Fibroblast of lung (primary cell): ENCODE results near the gene CFAP410. TPM values are rescaled to one million over a fixed set of nuclear protein-coding genes. Genes with fewer than 3 reads are reported as not detected.

Source experiments
- DNase-seq, 2 donors: peaks; one replicate each; pipeline versions ENCODE4 v3.0.0 to v3.0.0-alpha.2; 2010; ENCODE audit warnings: low read depth in 2 of 2
- H2AFZ ChIP-seq: 2 replicates; pipeline ENCODE4 v1.5.1; 2012; ENCODE audit warnings: low read length, control low read depth, inconsistent platforms
- H3K27ac ChIP-seq: 2 replicates; pipeline ENCODE4 v1.5.1; 2011; ENCODE audit warnings: low read length, control low read depth; ENCODE audit not compliant: insufficient read depth
- H3K27me3 ChIP-seq: 2 replicates; pipeline ENCODE4 v1.5.1; 2011; ENCODE audit warnings: mild to moderate bottlenecking, low read length; ENCODE audit not compliant: control insufficient read depth, insufficient read depth
- H3K36me3 ChIP-seq: 2 replicates; pipeline ENCODE4 v1.5.1; 2011; ENCODE audit warnings: low read length; ENCODE audit not compliant: control insufficient read depth, insufficient read depth
- H3K4me1 ChIP-seq: 2 replicates; pipeline ENCODE4 v1.5.1; 2011; ENCODE audit warnings: low read length; ENCODE audit not compliant: control insufficient read depth, insufficient read depth; ENCODE audit errors: extremely low read depth
- H3K4me2 ChIP-seq: 2 replicates; pipeline ENCODE4 v1.5.1; 2011; ENCODE audit warnings: low read length, control low read depth; ENCODE audit not compliant: insufficient read depth; ENCODE audit errors: extremely low read depth
- H3K4me3 ChIP-seq, 4 experiments: fragments of 200-600 bp in 1 of 4; sonication (generic) in 1 of 4; replicated peaks in 1 of 4; 2 replicates each; pipeline ENCODE4 v1.5.1; 2011 to 2016; ENCODE audit warnings: low read length in 4 of 4, low read depth in 3 of 4, mild to moderate bottlenecking in 3 of 4, control low read depth in 2 of 4, inconsistent platforms in 1 of 4, mixed read lengths in 1 of 4; ENCODE audit not compliant: insufficient read depth in 1 of 4; ENCODE audit errors: control extremely low read depth in 1 of 4
- H3K79me2 ChIP-seq: 2 replicates; pipeline ENCODE4 v1.5.1; 2012; ENCODE audit warnings: mild to moderate bottlenecking, low read length, inconsistent platforms; ENCODE audit not compliant: control insufficient read depth, insufficient read depth
- H3K9ac ChIP-seq: 2 replicates; pipeline ENCODE4 v1.5.1; 2011; ENCODE audit warnings: mild to moderate bottlenecking, low read length, control low read depth; ENCODE audit not compliant: insufficient read depth
- H3K9me3 ChIP-seq: 2 replicates; pipeline ENCODE4 v1.5.1; 2012; ENCODE audit warnings: low read depth, low read length; ENCODE audit not compliant: control insufficient read depth, insufficient read depth
- H4K20me1 ChIP-seq: 2 replicates; pipeline ENCODE4 v1.5.1; 2011; ENCODE audit warnings: low read length; ENCODE audit not compliant: control insufficient read depth, insufficient read depth; ENCODE audit errors: extremely low read depth
- CTCF ChIP-seq, 2 donors: IDR thresholded peaks in 1 of 2; conservative IDR thresholded peaks in 1 of 2; 1 replicate in 1 of 2; 2 replicates in 1 of 2; pipeline ENCODE4 v1.5.1; 2011 to 2012; ENCODE audit warnings: low read length in 2 of 2, control low read depth in 1 of 2, inconsistent platforms in 1 of 2, low read depth in 1 of 2, mild to moderate bottlenecking in 1 of 2
- EZH2 ChIP-seq: IDR thresholded peaks from 2 replicates; pipeline ENCODE4 v1.5.1; 2012; ENCODE audit warnings: low read length, control low read depth, mild to moderate bottlenecking; ENCODE audit errors: missing control alignments
- polyA plus RNA-seq, 2 donors: library from polyadenylated mRNA; depleted of rRNA in 1 of 2; stranded (reverse) in 1 of 2; unstranded in 1 of 2; fragments of >200 nt; gene quantifications; 2 replicates each; pipeline ENCODE4 v1.2.1, GENCODE V29; 2011 to 2012; ENCODE audit warnings: missing spikeins in 1 of 2
- total RNA-seq: library from RNA; depleted of rRNA; stranded (reverse); fragments of >200 nt; gene quantifications from 2 replicates; pipeline ENCODE4 v1.2.1, GENCODE V29; 2014

CFAP410 gene
- total and polyA plus RNA-seq, 2 donors (not counting 1 experiment from before 2014, with no cell fraction given), result 4.9 to 7.1 TPM

DNA sequence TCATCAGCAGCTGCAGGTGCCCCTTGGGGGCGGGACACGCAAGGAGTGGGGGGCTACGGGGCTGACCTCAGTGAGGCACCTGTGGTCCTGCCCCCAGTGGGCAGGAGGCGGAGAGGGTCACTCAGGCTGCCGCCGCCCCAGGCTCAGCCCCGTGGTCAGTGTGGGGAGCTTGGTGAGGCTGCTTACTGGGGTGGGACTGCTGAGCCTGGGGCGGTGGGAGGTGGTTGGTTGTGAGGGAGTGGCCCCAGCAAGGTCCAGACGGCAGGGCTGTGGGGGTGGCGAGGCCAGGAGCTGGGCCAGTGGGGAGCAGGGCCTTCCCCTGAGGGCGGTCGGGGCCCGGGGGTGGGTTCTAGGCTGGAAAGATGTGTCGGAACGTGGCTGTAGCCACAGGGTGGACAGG is 25.1 kb downstream of the CFAP410 start:
- Histone ChIP-seq H4K20me1 (no peaks in the 10 kb centered on the region), H3K9ac (no peak overlapping the region), H3K9me3 (no peaks in the 10 kb centered on the region), H3K4me2 (no peak overlapping the region), H3K4me3 (no peak overlapping the region), H3K27ac (no peak overlapping the region), H3K79me2 (no peaks in the 10 kb centered on the region), H3K4me1 (no peaks in the 10 kb centered on the region), H2AFZ (no peak overlapping the region), H3K36me3 (peaks cover 21% of the 10 kb centered on the region), H3K27me3 (no peaks in the 10 kb centered on the region)
- TF ChIP-seq EZH2 (no peak), CTCF (conservative IDR thresholded peaks at IDR 0.05 in 1 of 2, IDR thresholded peaks at IDR 0.05 in 1 of 2; ENCODE audit: low read depth in 1 of 2, low read length in 2 of 2) (no peak)
- DNase-seq, result no peak

DNA sequence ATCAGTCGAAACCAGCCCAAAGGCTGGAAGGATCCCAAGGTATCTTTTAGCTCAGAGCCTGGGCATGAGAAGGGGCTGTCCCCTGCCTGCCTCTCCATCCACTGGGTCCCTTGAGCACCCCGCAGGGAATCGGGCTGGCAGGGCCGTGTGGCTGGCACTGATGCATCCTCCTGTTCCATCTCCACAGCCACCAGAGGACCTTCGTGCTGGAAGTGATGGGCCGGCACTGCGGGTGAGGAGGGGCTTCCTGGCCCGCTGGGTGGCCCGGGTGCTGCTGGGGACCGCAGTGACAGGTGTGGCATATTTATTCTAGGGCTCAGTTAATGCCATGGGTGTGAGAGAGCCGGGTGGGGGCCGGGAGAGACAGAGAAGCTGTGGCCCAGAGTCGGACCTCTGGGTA is 25.7 kb downstream of the CFAP410 start:
- Histone ChIP-seq H3K4me1 (no peaks in the 10 kb centered on the region), H3K27me3 (no peaks in the 10 kb centered on the region), H4K20me1 (no peaks in the 10 kb centered on the region), H3K4me3 (no peak overlapping the region), H3K4me2 (no peak overlapping the region), H3K36me3 (peaks cover 21% of the 10 kb centered on the region), H2AFZ (no peak overlapping the region), H3K9me3 (no peaks in the 10 kb centered on the region), H3K9ac (no peak overlapping the region), H3K79me2 (no peaks in the 10 kb centered on the region), H3K27ac (no peak overlapping the region)
- DNase-seq, result no peak
- TF ChIP-seq CTCF (conservative IDR thresholded peaks at IDR 0.05 in 1 of 2, IDR thresholded peaks at IDR 0.05 in 1 of 2; ENCODE audit: low read depth in 1 of 2, low read length in 2 of 2) (no peak), EZH2 (no peak)

DNA sequence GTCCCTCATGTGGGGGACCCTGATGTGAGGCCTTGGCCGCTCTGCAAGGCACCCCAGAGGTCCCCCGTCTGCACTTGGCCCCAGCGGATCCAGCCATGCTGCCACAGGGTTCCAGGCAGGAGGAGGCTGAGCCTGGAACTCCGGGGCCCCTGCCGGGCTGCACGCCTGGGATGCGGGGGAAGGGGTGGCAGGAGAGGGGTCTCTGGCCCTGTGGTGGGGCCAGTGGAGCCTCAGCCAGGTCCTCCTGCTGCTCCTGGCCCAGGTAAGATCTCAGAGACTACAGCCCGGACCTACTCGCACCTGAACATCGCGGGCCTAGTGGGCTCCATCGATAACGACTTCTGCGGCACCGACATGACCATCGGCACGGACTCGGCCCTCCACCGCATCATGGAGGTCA is 26.5 kb downstream of the CFAP410 start:
- Histone ChIP-seq H3K4me3 (no peak overlapping the region), H3K4me1 (no peaks in the 10 kb centered on the region), H3K79me2 (no peaks in the 10 kb centered on the region), H3K9me3 (no peaks in the 10 kb centered on the region), H3K4me2 (no peak overlapping the region), H4K20me1 (no peaks in the 10 kb centered on the region), H3K9ac (no peak overlapping the region), H2AFZ (no peak overlapping the region), H3K27me3 (no peaks in the 10 kb centered on the region), H3K27ac (no peak overlapping the region), H3K36me3 (peaks cover 20% of the 10 kb centered on the region)
- TF ChIP-seq CTCF (conservative IDR thresholded peaks at IDR 0.05 in 1 of 2, IDR thresholded peaks at IDR 0.05 in 1 of 2; ENCODE audit: low read depth in 1 of 2, low read length in 2 of 2) (no peak), EZH2 (no peak)
- DNase-seq, result no peak
